Astrocyte of the cerebellum (primary cell): ENCODE results near the gene ALAS1.

ENCODE experiments used
- DNase-seq: peaks from one replicate; pipeline ENCODE4 v3.0.0-alpha.2; 2011; ENCODE audit warnings: low read depth
- H3K4me3 ChIP-seq: 2 replicates; pipeline ENCODE4 v1.5.1; 2011; ENCODE audit warnings: mild to moderate bottlenecking, low read depth, low read length, moderate library complexity
- CTCF ChIP-seq: IDR thresholded peaks from 2 replicates; pipeline ENCODE4 v1.5.1; 2012; ENCODE audit warnings: low read length, low read depth, moderate library complexity, mild to moderate bottlenecking; ENCODE audit errors: missing control alignments
- in situ Hi-C: cut with HindIII; loops from 2 replicates; pipeline ENCODE4 v1.10.0; 2017; ENCODE audit warnings: low sequenced_read_pairs

The ALAS1 gene

DNA sequence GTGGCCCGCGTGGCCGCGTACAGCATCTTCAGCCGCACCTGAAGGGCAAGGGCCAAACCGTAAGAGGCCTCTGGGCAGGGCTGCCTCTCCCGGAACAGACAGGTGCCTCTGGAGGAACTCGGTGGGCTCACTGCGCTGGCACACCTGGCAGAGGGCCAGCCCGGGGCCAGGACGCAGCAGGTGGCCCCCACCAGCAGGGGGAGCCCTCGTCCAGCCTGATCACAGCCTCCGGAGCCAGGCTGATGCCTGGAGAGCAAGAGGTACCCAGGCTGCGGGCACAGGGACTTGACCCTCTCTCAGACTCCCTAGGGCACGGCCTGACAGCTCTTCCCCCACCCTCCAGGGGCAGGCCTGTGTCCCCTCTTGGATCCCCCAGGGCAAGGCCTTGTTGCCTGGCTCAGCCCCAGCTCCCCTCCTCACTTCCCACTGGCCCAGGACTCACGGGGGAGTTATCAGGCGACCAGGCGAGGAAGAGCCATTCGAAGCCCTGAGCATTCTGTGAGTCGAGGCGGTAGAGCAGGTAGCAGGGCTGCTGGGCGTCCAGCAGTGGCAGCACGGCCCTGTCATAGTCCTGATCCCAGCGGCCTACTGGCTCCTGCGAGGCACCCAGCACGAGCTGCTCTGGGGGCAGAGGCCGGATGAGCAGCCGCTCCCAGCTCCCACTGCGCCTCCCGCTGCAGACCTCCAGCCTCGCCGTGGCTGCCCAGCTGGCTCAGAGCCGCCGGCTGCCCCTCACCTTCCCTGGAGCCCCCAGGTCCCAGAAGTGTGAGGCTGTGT lies 33.7 kb downstream of the ALAS1 start:
- no peak overlapping the region for H3K4me3 ChIP-seq
- in situ Hi-C loops, result no loop called here
- DNase-seq, result no peak
- TF ChIP-seq CTCF, result peak; percentile 76

- in situ Hi-C loops, result no loop called here
- H3K4me3 ChIP-seq, result no peak overlapping the region
- no peak for TF ChIP-seq CTCF
- DNase-seq, result no peak
Measured at GRCh38 chr3:52232279-52233107, 34.5 kb downstream of the ALAS1 start.

GRCh38 chr3:52233108-52233591 lies 35.2 kb downstream of the ALAS1 start:
- no peak overlapping the region for H3K4me3 ChIP-seq
- no peak for DNase-seq
- no peak for TF ChIP-seq CTCF
- in situ Hi-C loops, result no loop called here

- in situ Hi-C loops, result no loop called here
- TF ChIP-seq CTCF, result no peak
- no peak overlapping the region for H3K4me3 ChIP-seq
- DNase-seq, result no peak
Measured at GRCh38 chr3:52233968-52234367, 36.0 kb downstream of the ALAS1 start.

DNA sequence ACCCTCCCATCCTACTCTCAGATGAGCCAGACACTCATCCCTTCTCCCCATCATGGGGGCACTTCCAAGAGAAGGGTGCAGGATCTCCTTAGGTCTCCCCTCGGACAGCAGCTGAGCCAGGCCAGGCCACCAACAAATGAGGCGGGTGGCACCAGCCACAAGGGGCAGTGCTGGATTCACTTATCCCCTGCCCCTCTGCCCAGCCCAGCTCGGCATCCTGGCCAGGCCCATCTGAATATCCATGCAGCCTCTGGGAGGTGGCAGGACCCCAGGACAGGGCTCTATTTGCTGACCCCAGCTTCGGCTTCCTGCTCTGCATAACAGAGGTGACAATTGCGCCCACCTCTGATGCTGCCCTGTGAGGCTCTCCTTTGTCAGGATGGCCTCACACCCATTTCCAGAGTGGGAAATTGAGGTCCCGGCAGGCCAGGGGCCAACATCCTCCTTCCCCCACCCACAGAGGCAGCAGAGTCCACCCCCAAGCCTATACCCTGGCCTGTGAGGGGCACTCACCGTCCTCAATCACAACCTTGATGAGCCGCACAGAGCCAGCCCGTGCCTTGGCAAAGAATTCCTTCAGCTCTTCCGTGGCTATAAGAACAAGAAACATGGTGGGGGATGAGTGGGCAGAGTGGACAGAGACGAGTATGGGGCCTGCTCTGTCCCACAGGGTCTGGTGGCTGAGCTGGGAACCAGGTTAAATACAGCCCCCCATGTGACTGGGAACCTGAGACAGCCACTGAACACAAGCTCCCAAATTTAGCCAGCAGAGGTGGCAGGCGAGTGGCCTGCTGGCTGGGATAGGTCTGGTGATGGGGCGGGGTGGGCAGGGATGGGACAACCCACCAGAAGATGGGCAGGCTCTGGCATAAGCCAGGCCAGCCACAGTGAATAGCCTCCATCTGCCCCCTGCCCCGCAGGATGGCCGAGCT lies 36.8 kb downstream of the ALAS1 start:
- no peak for TF ChIP-seq CTCF
- DNase-seq, result no peak
- in situ Hi-C loops, result no loop called here
- no peak overlapping the region for H3K4me3 ChIP-seq

DNA sequence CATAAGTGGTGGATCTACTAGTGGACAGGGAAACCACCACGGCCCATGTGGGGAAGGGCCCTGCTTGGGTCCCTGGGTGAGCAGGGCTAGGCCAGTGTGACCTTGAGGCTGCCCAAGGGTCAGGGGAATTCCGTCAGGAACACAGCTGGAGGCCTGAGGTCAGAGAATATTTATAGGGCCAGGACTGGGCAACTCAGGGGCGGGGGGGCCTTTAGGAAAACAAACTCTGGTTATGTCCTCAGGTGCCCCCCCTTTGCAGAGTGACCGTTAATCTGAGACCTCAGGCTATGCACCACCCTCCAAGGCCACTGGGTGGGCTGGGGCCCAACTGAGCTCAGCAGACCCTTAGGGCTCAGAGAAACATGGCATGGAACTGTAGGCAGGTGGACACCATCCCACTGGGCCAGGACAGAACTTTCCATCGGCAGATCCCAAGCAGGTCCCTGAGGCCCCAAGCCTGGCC lies 38.5 kb downstream of the ALAS1 start:
- TF ChIP-seq CTCF, result no peak
- in situ Hi-C loops, result no loop called here
- no peak overlapping the region for H3K4me3 ChIP-seq
- no peak for DNase-seq
